Measurements from ENCODE around the gene GLCE. TPM values are rescaled to one million over a fixed set of nuclear protein-coding genes. Genes with fewer than 3 reads are reported as not detected.

The GLCE gene
- total RNA-seq, 2 donors from 2014 or later, result 5.6 to 6.1 TPM

DNA sequence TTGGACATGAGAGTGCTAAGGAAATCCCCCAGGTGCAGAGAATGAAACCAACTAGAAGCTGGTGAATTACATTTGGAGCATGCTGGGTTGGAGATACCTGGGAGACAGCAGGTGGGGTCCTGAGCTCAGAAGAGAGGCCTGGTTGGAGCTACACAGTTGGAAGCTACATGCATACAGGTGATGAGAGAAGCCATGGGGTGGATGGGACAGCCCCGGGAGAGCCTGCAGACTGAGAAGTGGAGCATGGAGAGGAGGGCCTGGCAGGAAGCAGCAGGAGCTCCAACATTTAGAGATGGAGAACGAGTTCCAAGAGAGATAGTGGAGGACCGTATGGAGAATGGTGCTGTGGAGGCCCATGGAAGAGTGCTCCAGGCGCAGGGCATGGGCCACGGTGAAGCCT, 148.5 kb downstream of the GLCE start:
- no peaks in the 10 kb centered on the region for H3K9me3 ChIP-seq (ENCODE audit: control insufficient read depth, low read length, poor library complexity, severe bottlenecking)
- Mint-ChIP-seq H3K36me3 (ENCODE audit: low read depth) (peaks cover 5% of the 10 kb centered on the region), H3K4me1 (peaks cover 2% of the 10 kb centered on the region), H3K27ac (no peak overlapping the region), H3K27me3 (peaks cover 60% of the 10 kb centered on the region), H3K4me3 (no peak overlapping the region)
- DNase-seq, result no peak
- no peak for ATAC-seq

- no peak for DNase-seq
- no peak overlapping the region for H3K27ac Mint-ChIP-seq
- H3K36me3 Mint-ChIP-seq (ENCODE audit: low read depth), result peaks cover 5% of the 10 kb centered on the region
- ATAC-seq, result no peak
- peaks cover 5% of the 10 kb centered on the region for H3K4me1 Mint-ChIP-seq
- H3K4me3 Mint-ChIP-seq, result no peak overlapping the region
- peaks cover 71% of the 10 kb centered on the region for H3K27me3 Mint-ChIP-seq
- no peaks in the 10 kb centered on the region for H3K9me3 ChIP-seq (ENCODE audit: control insufficient read depth, low read length, poor library complexity, severe bottlenecking)
Observed at GRCh38 chr15:69311319-69311721, 150.9 kb downstream of the GLCE start.

- peaks cover 8% of the 10 kb centered on the region for H3K4me1 Mint-ChIP-seq
- H3K27me3 Mint-ChIP-seq, result peaks cover 73% of the 10 kb centered on the region
- DNase-seq (no peak), ATAC-seq (no peak)
- H3K27ac Mint-ChIP-seq, result no peak overlapping the region
- H3K36me3 Mint-ChIP-seq (ENCODE audit: low read depth), result peaks cover 4% of the 10 kb centered on the region
- H3K9me3 ChIP-seq (ENCODE audit: control insufficient read depth, low read length, poor library complexity, severe bottlenecking), result no peaks in the 10 kb centered on the region
- H3K4me3 Mint-ChIP-seq, result no peak overlapping the region
Observed at GRCh38 chr15:69313432-69314000, 153.1 kb downstream of the GLCE start.

DNA sequence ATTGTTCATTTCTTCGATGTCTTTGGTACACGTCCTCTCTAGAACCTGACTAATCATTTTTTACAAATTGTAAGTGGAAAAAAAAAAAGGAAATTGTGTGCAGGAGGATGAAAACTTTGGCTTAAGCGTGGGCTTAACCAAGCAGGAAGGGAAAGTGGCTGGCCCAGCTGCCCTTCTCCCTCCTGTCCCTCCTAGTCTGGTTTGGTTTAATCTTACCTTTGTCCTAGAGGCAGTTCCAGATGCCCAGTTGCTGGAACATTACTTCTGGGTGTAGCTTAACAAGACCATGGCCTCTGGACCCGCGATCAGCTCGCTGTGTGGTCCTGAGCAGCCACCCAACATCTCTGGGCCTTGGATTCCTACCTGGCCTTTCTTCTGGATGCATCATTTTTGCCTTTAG, 153.7 kb downstream of the GLCE start:
- Mint-ChIP-seq H3K4me3 (no peak overlapping the region), H3K4me1 (peaks cover 8% of the 10 kb centered on the region), H3K36me3 (ENCODE audit: low read depth) (no peaks in the 10 kb centered on the region), H3K27ac (no peak overlapping the region), H3K27me3 (peaks cover 68% of the 10 kb centered on the region)
- DNase-seq (no peak), ATAC-seq (no peak)
- no peaks in the 10 kb centered on the region for H3K9me3 ChIP-seq (ENCODE audit: control insufficient read depth, low read length, poor library complexity, severe bottlenecking)

DNA sequence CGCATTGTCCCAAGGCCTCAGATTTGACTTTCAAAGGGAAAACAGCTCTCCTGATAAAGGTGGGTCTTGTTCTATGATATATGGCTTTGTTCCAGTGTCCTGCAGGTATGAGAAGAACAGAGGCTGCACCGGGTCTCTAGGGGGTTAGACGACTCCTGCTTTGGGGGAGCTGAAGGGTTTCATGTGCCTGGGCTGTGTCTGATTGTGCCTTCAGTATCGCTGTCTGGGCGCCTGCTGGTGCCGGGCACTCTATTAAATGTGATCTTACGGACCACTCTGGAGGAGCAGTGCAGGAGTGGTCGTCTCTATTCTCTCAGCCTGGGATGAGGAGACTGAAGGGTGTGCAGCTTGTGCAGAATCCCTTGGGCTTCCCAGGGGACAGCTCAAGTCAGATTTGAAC, 154.3 kb downstream of the GLCE start:
- H3K27ac Mint-ChIP-seq, result no peak overlapping the region
- H3K36me3 Mint-ChIP-seq (ENCODE audit: low read depth), result no peaks in the 10 kb centered on the region
- ATAC-seq (no peak), DNase-seq (no peak)
- peaks cover 8% of the 10 kb centered on the region for H3K4me1 Mint-ChIP-seq
- no peaks in the 10 kb centered on the region for H3K9me3 ChIP-seq (ENCODE audit: control insufficient read depth, low read length, poor library complexity, severe bottlenecking)
- no peak overlapping the region for H3K4me3 Mint-ChIP-seq
- H3K27me3 Mint-ChIP-seq, result peaks cover 64% of the 10 kb centered on the region

GRCh38 chr15:69315402-69316110, 155.1 kb downstream of the GLCE start:
- ATAC-seq (no peak), DNase-seq (no peak)
- H3K4me1 Mint-ChIP-seq, result peaks cover 8% of the 10 kb centered on the region
- no peak overlapping the region for H3K27ac Mint-ChIP-seq
- no peak overlapping the region for H3K4me3 Mint-ChIP-seq
- no peaks in the 10 kb centered on the region for H3K9me3 ChIP-seq (ENCODE audit: control insufficient read depth, low read length, poor library complexity, severe bottlenecking)
- H3K36me3 Mint-ChIP-seq (ENCODE audit: low read depth), result no peaks in the 10 kb centered on the region
- H3K27me3 Mint-ChIP-seq, result peaks cover 64% of the 10 kb centered on the region

GRCh38 chr15:69316291-69316690, 155.9 kb downstream of the GLCE start:
- Mint-ChIP-seq H3K27me3 (peaks cover 67% of the 10 kb centered on the region), H3K4me1 (peaks cover 13% of the 10 kb centered on the region)

GRCh38 chr15:69317392-69317841, 157.0 kb downstream of the GLCE start:
- H3K4me3 Mint-ChIP-seq, result no peak overlapping the region

More at GRCh38 chr15:69316291-69316690, 155.9 kb downstream of the GLCE start:
- H3K36me3 Mint-ChIP-seq (ENCODE audit: low read depth), result no peaks in the 10 kb centered on the region
- DNase-seq (no peak), ATAC-seq (no peak)
- no peak overlapping the region for H3K4me3 Mint-ChIP-seq
- H3K27ac Mint-ChIP-seq, result no peak overlapping the region
- H3K9me3 ChIP-seq (ENCODE audit: control insufficient read depth, low read length, poor library complexity, severe bottlenecking), result no peaks in the 10 kb centered on the region

GRCh38 chr15:69318033-69318432, 157.6 kb downstream of the GLCE start:
- DNase-seq, result no peak
- Mint-ChIP-seq H3K27me3 (peaks cover 65% of the 10 kb centered on the region), H3K4me1 (peaks cover 14% of the 10 kb centered on the region), H3K36me3 (ENCODE audit: low read depth) (no peaks in the 10 kb centered on the region), H3K27ac (no peak overlapping the region), H3K4me3 (no peak overlapping the region)
- no peaks in the 10 kb centered on the region for H3K9me3 ChIP-seq (ENCODE audit: control insufficient read depth, low read length, poor library complexity, severe bottlenecking)
- ATAC-seq, result no peak

More at GRCh38 chr15:69317392-69317841, 157.0 kb downstream of the GLCE start:
- Mint-ChIP-seq H3K4me1 (peaks cover 14% of the 10 kb centered on the region), H3K27ac (no peak overlapping the region), H3K27me3 (peaks cover 64% of the 10 kb centered on the region), H3K36me3 (ENCODE audit: low read depth) (no peaks in the 10 kb centered on the region)
- ATAC-seq (no peak), DNase-seq (no peak)
- H3K9me3 ChIP-seq (ENCODE audit: control insufficient read depth, low read length, poor library complexity, severe bottlenecking), result no peaks in the 10 kb centered on the region

DNA sequence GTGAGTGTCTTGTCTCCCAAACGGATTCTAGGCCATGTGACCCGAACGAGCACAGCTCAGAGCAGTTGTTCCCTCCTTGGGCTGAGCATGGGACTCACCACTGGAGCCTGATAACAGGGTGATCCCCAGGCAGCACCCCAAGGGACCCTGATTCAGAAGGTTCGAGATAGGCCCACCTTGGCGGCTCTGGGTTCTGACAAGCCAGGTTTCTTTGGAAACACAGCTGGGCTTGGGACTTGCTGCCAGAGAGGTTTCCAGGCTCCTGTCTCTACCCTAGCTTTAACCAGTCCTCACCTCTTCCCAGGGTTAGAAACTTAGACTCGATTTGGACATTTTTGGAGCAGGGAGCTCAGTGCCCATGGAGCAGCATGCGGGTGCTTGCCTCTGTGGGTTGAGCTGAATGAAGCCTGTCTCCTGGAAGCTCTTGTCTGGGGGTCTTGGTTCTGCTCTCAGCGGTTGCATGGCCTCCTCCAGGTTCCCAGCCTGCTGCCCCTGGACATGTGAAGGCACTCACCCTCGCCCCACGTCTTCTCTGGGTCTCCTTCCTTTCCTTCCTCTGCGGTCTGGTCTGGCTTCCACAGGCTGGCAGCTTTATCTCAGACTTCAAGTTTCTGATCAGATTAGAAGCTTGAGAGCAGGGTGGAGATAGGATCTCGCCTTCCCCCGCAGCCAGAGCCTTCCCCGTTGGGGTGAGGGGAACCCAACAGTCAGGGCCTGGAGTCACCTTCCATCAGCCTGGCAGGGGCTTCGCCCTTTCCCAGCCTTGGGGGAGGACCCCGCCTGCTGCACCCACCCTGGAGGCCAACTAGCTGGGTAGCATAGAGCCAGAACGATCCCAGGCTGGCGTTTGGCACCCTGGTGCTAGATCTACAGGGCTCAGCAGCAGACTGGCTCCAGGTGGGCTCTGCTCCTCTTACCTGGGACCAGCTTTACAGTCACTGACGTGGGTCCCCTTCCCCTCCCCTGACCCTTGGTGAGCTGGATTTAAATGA, 159.2 kb downstream of the GLCE start:
- Mint-ChIP-seq H3K27ac (no peak overlapping the region), H3K4me1 (peaks cover 14% of the 10 kb centered on the region), H3K27me3 (peaks cover 57% of the 10 kb centered on the region), H3K36me3 (ENCODE audit: low read depth) (no peaks in the 10 kb centered on the region), H3K4me3 (peak overlapping the region; percentile 36)
- no peak for DNase-seq
- no peak for ATAC-seq
- no peaks in the 10 kb centered on the region for H3K9me3 ChIP-seq (ENCODE audit: control insufficient read depth, low read length, poor library complexity, severe bottlenecking)

DNA sequence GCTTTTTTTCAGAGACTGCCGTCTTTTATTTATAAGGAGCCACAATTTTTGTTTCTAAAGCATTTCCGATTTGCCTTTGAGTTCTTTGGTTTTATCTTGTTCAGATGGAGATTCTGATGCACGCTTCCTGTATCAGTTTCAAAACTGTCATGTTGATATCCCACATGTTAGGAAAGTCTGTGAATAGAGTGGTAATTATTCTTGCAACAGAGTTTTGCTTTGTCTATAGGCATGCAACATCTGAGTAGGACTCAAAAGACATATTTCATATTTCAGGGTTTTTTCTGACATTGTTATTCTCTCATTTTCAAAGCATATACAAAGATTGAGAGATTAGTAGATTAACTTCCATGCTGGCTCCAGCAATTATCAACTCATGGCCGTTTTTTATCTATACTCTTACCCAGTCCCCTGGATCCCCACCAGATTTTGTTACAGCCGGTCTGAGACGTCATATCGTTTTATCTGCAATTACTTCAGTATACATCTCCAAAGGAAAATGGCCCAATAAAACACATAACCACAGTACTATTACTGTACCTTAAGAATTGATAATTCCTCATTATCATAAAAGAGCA, 160.6 kb downstream of the GLCE start:
- peak overlapping the region; percentile 41 for H3K27ac Mint-ChIP-seq
- ATAC-seq (no peak), DNase-seq (no peak)
- H3K4me3 Mint-ChIP-seq, result no peak overlapping the region
- H3K9me3 ChIP-seq (ENCODE audit: control insufficient read depth, low read length, poor library complexity, severe bottlenecking), result no peaks in the 10 kb centered on the region
- H3K36me3 Mint-ChIP-seq (ENCODE audit: low read depth), result no peaks in the 10 kb centered on the region
- peaks cover 57% of the 10 kb centered on the region for H3K27me3 Mint-ChIP-seq
- peaks cover 11% of the 10 kb centered on the region for H3K4me1 Mint-ChIP-seq
